HG02571 (cell line): ENCODE measurements around the gene SNRPN.
"Not testable (repeated sequence)": the region's sequence is repeated elsewhere in the genome, so short reads cannot be mapped to it uniquely, and the experiment has no call there.

Experiments used
- ATAC-seq: cut with Tn5 transposase; IDR thresholded peaks from one replicate; pipeline ENCODE4 v1.9.1; 2021; ENCODE audit warnings: mild to moderate bottlenecking, moderate library complexity; ENCODE audit not compliant: unreplicated experiment

Gene SNRPN

DNA sequence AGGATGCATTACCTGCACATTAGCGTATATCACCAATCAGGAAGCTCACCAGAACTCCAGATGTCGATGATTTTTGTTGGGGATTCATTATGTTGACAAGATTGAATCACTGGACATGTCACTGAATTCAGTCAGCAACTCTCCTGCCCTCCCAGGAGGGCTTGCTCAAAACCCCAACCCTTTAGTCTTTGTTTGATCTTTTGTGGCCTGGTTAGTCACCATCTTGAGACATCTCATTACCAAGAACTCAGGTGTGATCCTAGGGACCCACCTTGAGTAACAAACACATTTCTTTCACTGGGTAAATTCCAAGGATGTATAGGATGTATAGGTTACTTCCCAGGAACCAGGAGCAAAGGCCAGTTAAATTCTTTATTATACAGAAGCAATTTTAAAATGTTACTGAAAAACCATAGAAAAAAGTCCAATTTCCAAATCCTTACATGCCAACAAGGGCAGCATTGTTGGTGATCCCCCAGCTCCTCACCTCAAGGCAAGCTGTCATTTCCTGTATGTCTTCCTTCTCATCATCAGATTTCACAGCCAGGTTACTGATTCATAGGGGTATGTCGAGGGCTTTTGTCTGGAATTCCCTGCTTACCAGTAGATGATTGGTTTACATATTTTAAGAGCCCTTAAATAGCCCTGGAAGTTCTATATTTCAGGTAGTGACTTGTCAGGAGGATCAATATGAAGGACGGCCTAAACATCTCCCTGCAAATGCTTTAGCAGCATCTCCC lies 11.7 kb downstream of the SNRPN start:
- ATAC-seq, result no peak

DNA sequence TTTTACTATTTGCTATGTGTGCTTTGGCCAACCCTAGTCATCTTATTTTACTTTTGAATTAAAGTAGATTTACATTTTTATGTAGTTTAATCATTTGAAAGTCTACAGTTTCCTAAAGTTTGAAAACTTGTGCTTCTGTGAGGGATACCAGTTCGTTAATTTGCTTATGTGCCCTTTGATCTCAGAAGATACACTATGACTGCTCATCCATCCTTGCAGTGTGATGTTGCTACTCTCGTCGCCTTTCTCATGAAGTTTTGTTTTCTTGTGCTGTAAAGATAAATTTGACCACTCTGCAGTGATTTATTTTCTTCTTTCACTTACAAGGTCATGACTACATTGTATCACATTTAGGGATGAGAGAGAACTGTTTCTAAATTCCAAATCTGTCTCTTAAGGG lies 16.3 kb downstream of the SNRPN start:
- ATAC-seq, result no peak

DNA sequence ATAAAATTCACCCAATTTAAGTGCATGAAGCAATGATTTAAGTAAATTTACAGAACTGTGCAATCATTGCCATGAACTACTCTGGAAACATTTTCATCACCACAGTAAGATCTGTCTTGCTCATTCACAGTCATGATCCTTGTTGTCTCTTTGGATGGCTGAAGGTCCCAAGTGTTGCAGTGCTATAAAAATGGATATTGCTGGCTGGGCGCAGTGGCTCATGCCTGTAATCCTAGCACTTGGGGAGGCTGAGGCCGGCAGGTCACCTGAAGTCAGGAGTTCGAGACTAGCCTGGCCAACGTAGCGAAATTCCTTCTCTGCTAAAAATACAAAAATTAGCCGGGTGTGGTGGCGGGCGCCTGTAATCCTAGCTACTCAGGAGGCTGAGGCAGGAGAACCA lies 17.0 kb downstream of the SNRPN start:
- no peak for ATAC-seq

DNA sequence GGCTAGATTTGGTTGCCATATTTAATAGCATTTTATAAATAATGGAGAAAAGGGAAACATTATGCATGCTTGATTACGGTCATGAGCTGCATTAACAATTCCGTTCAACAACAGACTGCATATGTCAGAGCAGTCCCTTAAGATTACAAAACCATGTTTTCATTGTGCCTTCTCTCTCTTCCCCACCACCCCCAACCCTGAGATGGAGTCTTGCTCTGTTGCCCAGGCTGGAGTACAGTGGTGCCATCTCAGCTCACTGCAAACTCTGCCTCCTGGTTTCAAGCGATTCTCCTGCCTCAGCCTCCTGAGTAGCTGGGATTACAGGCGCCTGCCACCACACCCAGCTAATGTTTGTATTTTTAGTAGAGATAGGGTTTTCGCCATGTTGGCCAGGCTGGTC lies 17.9 kb downstream of the SNRPN start:
- ATAC-seq, result not testable (repeated sequence)

DNA sequence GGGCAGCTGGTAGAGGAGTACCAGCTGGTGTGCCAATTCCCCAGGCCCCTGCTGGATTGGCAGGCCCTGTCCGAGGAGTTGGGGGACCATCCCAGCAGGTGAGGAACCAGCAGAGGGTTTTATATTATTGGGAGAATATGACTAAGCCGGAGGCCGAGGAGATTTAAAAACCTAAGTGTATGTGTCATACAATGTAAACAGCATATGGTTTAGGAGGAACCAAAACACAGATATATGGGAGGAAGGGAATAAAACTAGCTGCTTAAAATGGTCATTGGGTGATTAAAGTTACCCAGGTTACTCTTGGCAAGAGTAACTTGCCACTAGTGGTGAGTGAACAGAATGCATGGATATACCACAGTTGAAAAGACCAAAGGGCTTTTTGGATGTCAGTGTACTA lies 22.1 kb downstream of the SNRPN start:
- ATAC-seq, result no peak

DNA sequence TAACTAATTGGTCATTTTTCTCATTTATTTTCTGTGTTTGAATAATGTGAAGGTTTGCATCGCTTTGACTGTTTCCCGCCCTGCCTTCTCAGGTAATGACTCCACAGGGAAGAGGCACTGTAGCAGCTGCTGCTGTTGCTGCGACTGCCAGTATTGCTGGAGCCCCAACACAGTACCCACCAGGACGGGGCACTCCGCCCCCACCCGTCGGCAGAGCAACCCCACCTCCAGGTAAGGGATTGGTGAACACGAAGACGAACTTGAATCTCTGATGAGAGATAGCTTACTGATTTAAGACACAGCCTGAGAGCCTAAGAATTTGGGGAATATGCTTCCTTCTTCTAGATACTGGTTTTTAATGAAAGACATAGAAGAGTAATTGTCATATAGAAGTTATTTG lies 22.9 kb downstream of the SNRPN start:
- no peak for ATAC-seq

DNA sequence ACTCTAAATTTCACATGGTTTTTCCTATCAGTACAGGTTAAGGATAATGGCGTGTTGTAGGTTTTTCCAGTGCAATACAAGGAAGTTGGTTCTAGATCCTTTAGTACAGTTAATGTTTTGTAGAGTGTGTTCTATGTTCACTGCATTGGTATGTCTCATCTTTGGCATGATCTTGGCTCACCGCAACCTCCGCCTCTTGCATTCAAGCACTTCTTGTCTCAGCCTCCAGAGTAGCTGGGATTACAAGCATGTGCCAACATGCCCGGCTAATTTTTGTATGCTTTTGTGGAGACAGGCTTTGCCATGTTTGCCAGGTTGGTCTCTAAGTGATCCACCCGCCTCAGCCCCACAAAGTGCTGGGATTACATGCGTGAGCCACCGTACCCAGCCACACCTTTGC lies 30.4 kb downstream of the SNRPN start:
- ATAC-seq, result no peak

DNA sequence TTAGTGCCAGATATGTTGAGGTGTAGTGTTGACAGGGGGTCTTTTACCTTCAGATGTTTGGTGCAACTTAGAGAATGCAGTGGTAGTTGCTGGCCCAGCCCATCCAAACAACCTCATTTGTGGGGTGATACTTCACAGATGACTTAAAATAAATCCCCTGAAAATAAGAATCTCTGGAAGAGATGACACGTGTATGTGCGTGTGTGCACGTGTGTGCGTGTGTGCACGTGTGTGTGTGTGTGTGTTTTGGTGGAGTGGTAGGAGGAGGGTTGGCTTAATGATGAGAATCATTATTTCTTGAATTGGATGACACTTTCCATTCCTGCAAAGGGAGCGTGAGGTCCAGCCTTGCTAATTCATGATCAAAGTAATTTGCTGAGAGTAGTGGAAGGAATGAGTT lies 31.9 kb downstream of the SNRPN start:
- no peak for ATAC-seq

DNA sequence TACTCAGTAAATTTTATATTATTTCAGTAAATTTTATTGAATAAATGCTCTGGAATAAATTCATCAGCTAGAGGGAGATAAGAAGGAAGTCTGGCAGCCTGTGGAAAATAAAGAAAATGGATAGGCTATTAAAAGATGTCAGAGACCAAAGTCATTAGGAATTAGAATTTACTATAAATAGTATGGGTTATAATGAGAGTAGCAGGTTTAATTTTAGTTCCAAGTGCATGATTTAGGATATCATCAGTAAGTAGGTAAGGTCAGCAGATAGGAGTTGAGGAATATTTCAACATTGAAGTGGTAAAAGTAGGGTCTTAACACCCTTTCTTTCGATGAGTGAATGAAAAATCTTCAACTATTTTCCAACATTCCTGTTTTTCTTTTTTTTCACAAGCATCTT lies 64.6 kb downstream of the SNRPN start:
- no peak for ATAC-seq

DNA sequence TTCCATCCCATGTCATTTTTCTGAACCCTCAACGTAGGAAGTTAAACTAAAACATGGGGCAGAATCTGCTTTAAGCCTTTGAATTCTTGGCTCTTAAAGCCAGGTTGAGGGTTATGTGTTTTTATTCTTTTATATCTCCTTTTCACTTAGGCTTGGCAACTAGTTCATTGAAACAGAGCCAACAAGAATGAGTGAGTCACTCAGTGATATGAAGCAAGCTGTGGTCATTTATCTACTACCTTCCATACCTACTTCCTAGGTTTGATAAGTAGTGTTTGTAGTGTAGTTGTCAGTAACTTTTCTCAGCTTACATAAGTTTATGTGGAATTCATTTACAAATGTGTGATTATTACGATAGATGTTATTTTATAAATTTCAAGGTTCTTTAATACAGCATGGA lies 67.4 kb downstream of the SNRPN start:
- ATAC-seq, result no peak
